H1 (cell line): Measurements from ENCODE around the gene LAMA3. TPM values are rescaled to one million over a fixed set of nuclear protein-coding genes. Genes with fewer than 3 reads are reported as not detected.

ENCODE experiments used
- CTCF ChIA-PET: fragments of 300-600 bp; sonication (Branson Sonifier 250); formaldehyde crosslinking; loops from one replicate; lab custom pipeline; 2021; ENCODE audit not compliant: partially characterized antibody; lab: Charles Lee
- POLR2A ChIA-PET: fragments of 300-600 bp; sonication (Branson Sonifier 250); formaldehyde crosslinking; loops from one replicate; lab custom pipeline; 2021; ENCODE audit warnings: inconsistent platforms; ENCODE audit not compliant: partially characterized antibody; lab: Charles Lee
- DNase-seq, 2 experiments: peaks; one replicate each; pipeline versions ENCODE4 v3.0.0 to v3.0.0-alpha.2; 2010 to 2022; ENCODE audit warnings: low spot score in 2 of 2, low read depth in 1 of 2, mixed read lengths in 1 of 2
- FAIRE-seq: peaks from 2 replicates; lab custom pipeline; 2011; peaks lifted over from hg19 to GRCh38; lab: Jason Lieb, UNC
- H2AFZ ChIP-seq: 2 replicates; pipeline ENCODE4 v1.8.1; 2012; ENCODE audit warnings: low read length, inconsistent platforms
- H2AK5ac ChIP-seq: 2 replicates; pipeline ENCODE4 v1.6.1; 2013; ENCODE audit warnings: low read depth, low read length
- H2BK120ac ChIP-seq: replicated peaks from 2 replicates; pipeline ENCODE3; 2013; ENCODE audit warnings: low read depth, low read length, inconsistent platforms
- H2BK12ac ChIP-seq: 2 replicates; pipeline ENCODE4 v1.6.1; 2013; ENCODE audit warnings: low read depth, low read length
- H2BK15ac ChIP-seq: 2 replicates; pipeline ENCODE4 v1.6.1; 2013; ENCODE audit warnings: low read length
- H2BK20ac ChIP-seq: 2 replicates; pipeline ENCODE4 v1.6.1; 2013; ENCODE audit warnings: low read length
- H2BK5ac ChIP-seq: 2 replicates; pipeline ENCODE4 v1.6.1; 2013; ENCODE audit warnings: low read depth, low read length
- H3K14ac ChIP-seq: 2 replicates; pipeline ENCODE4 v1.6.1; 2013; ENCODE audit warnings: inconsistent platforms; ENCODE audit not compliant: insufficient read length
- H3K18ac ChIP-seq: 2 replicates; pipeline ENCODE4 v1.6.1; 2013; ENCODE audit warnings: low read length; ENCODE audit errors: extremely low read depth
- H3K23ac ChIP-seq: 2 replicates; pipeline ENCODE4 v1.6.1; 2013; ENCODE audit warnings: inconsistent platforms; ENCODE audit not compliant: insufficient read length
- H3K23me2 ChIP-seq: 2 replicates; pipeline ENCODE4 v1.6.1; 2013; ENCODE audit warnings: low read depth, low read length
- H3K27ac ChIP-seq: 2 replicates; pipeline ENCODE4 v1.6.1; 2011; ENCODE audit warnings: low read depth, low read length, inconsistent platforms
- H3K27me3 ChIP-seq, 4 experiments: replicated peaks in 1 of 4; 1 replicate in 1 of 4; 2 replicates in 3 of 4; pipeline versions ENCODE4 v1.6.1 to v1.8.1; 2011 to 2013; ENCODE audit warnings: low read length in 3 of 4, mild to moderate bottlenecking in 3 of 4, inconsistent platforms in 2 of 4, mixed read lengths in 2 of 4, moderate library complexity in 1 of 4; ENCODE audit not compliant: control insufficient read depth in 3 of 4, insufficient read depth in 3 of 4; ENCODE audit errors: extremely low read depth in 1 of 4
- H3K36me3 ChIP-seq, 4 experiments: 2 replicates each; pipeline versions ENCODE4 v1.6.1 to v1.8.1; 2011 to 2013; ENCODE audit warnings: mild to moderate bottlenecking in 4 of 4, low read length in 3 of 4, moderate library complexity in 2 of 4, control low read depth in 1 of 4, inconsistent platforms in 1 of 4; ENCODE audit not compliant: insufficient read depth in 4 of 4, control insufficient read depth in 2 of 4
- H3K4ac ChIP-seq: replicated peaks from 2 replicates; pipeline ENCODE3; 2013; ENCODE audit warnings: low read length, low read depth, mixed read lengths, inconsistent platforms; ENCODE audit not compliant: insufficient read length
- H3K4me1 ChIP-seq, 4 experiments: replicated peaks in 1 of 4; 1 replicate in 1 of 4; 2 replicates in 3 of 4; pipeline versions ENCODE4 v1.6.1 to v1.8.1; 2011 to 2013; ENCODE audit warnings: low read length in 3 of 4, inconsistent platforms in 2 of 4, mixed read lengths in 1 of 4; ENCODE audit not compliant: insufficient read depth in 4 of 4, control insufficient read depth in 3 of 4
- H3K4me2 ChIP-seq, 2 experiments: 2 replicates each; pipeline versions ENCODE4 v1.6.1 to v1.8.1; 2011 to 2013; ENCODE audit warnings: low read depth in 2 of 2, low read length in 2 of 2, control low read depth in 1 of 2, inconsistent platforms in 1 of 2, mild to moderate bottlenecking in 1 of 2; ENCODE audit not compliant: insufficient read depth in 1 of 2
- H3K4me3 ChIP-seq, 4 experiments: fragments of 200-600, 300-600 bp in 1 of 4; sonication (generic), shearing (Covaris generic), sonication (Bioruptor Twin) in 1 of 4; 2 replicates each; pipeline versions ENCODE4 v1.5.1 to v1.8.1; 2011 to 2016; ENCODE audit warnings: low read length in 4 of 4, low read depth in 3 of 4, control low read depth in 2 of 4, inconsistent platforms in 2 of 4, mild to moderate bottlenecking in 2 of 4, mixed read lengths in 1 of 4, moderate library complexity in 1 of 4; ENCODE audit not compliant: insufficient read depth in 2 of 4; ENCODE audit errors: extremely low read depth in 1 of 4
- H3K56ac ChIP-seq: replicated peaks from 2 replicates; pipeline ENCODE3; 2013; ENCODE audit warnings: low read depth, mild to moderate bottlenecking, mixed read lengths, low read length, inconsistent platforms; ENCODE audit not compliant: insufficient read length
- H3K79me1 ChIP-seq: 2 replicates; pipeline ENCODE4 v1.6.1; 2013; ENCODE audit warnings: low read depth, low read length, control low read depth
- H3K79me2 ChIP-seq, 2 experiments: 2 replicates each; pipeline versions ENCODE4 v1.6.1 to v1.8.1; 2012 to 2013; ENCODE audit warnings: low read length in 2 of 2, mild to moderate bottlenecking in 2 of 2, inconsistent platforms in 1 of 2; ENCODE audit not compliant: insufficient read depth in 2 of 2, control insufficient read depth in 1 of 2
- H3K9ac ChIP-seq, 4 experiments: replicated peaks in 1 of 4; 1 replicate in 1 of 4; 2 replicates in 3 of 4; pipeline versions ENCODE4 v1.6.1 to v1.8.1; 2011 to 2013; ENCODE audit warnings: low read depth in 3 of 4, low read length in 3 of 4, control low read depth in 2 of 4, mild to moderate bottlenecking in 2 of 4, moderate library complexity in 2 of 4, inconsistent platforms in 1 of 4; ENCODE audit errors: extremely low read depth in 1 of 4
- H3K9me3 ChIP-seq, 2 experiments: 2 replicates each; pipeline versions ENCODE4 v1.6.1 to v1.8.1; 2012 to 2013; ENCODE audit warnings: mild to moderate bottlenecking in 2 of 2, moderate library complexity in 2 of 2, control low read depth in 1 of 2, inconsistent platforms in 1 of 2, low read depth in 1 of 2, low read length in 1 of 2, mixed read lengths in 1 of 2; ENCODE audit not compliant: insufficient read depth in 2 of 2
- H4K20me1 ChIP-seq, 2 experiments: replicated peaks in 1 of 2; 2 replicates each; pipeline versions ENCODE3 to v1.8.1; 2011 to 2013; ENCODE audit warnings: inconsistent platforms in 2 of 2, low read length in 2 of 2, mild to moderate bottlenecking in 1 of 2; ENCODE audit not compliant: insufficient read depth in 2 of 2, control insufficient read depth in 1 of 2
- H4K5ac ChIP-seq: 2 replicates; pipeline ENCODE4 v1.6.1; 2013; ENCODE audit warnings: low read length, low read depth, mixed read lengths, inconsistent platforms; ENCODE audit not compliant: insufficient read length
- H4K8ac ChIP-seq: 2 replicates; pipeline ENCODE4 v1.8.0; 2013; ENCODE audit warnings: mild to moderate bottlenecking, moderate library complexity, low read length, inconsistent platforms; ENCODE audit not compliant: insufficient read depth; ENCODE audit errors: extremely low read depth
- H4K91ac ChIP-seq: replicated peaks from 2 replicates; pipeline ENCODE3; 2013; ENCODE audit warnings: low read length, mixed read lengths, inconsistent platforms; ENCODE audit not compliant: insufficient read length
- ASH2L ChIP-seq: fragments of 200-600, 300-600 bp; sonication (generic); IDR thresholded peaks from one replicate; pipeline ENCODE4 v1.7.1; 2017; ENCODE audit warnings: low read length
- ATF3 ChIP-seq: IDR thresholded peaks from 2 replicates; pipeline ENCODE4 v1.6.1; 2011; ENCODE audit warnings: low read depth, mild to moderate bottlenecking, low read length; ENCODE audit not compliant: insufficient read depth
- BCL11A ChIP-seq, 2 experiments: IDR thresholded peaks; one replicate each; pipeline ENCODE4 v1.6.1; 2011; ENCODE audit warnings: low read depth in 2 of 2, low read length in 2 of 2, mild to moderate bottlenecking in 2 of 2
- CTCF ChIP-seq, 3 experiments: IDR thresholded peaks; 1 replicate in 2 of 3; 2 replicates in 1 of 3; pipeline versions ENCODE4 v1.5.1 to v1.6.1; 2011; ENCODE audit warnings: low read length in 3 of 3, mild to moderate bottlenecking in 3 of 3, inconsistent platforms in 2 of 3, low read depth in 1 of 3, moderate library complexity in 1 of 3; ENCODE audit not compliant: insufficient read depth in 1 of 3; ENCODE audit errors: control extremely low read depth in 1 of 3
- E2F6 ChIP-seq: IDR thresholded peaks from 2 replicates; pipeline ENCODE4 v1.6.1; 2012; ENCODE audit warnings: inconsistent platforms
- FOSL1 ChIP-seq: IDR thresholded peaks from 2 replicates; pipeline ENCODE4 v1.6.1; 2011; ENCODE audit warnings: mild to moderate bottlenecking, low read depth, low read length, moderate library complexity; ENCODE audit not compliant: insufficient read depth
- MAFK ChIP-seq: IDR thresholded peaks from 2 replicates; pipeline ENCODE4 v1.6.1; 2012; ENCODE audit warnings: low read depth, mild to moderate bottlenecking, improper control_type of control experiment, low read length
- TAF1 ChIP-seq: IDR thresholded peaks from 2 replicates; pipeline ENCODE4 v1.6.1; 2011; ENCODE audit warnings: mild to moderate bottlenecking, low read depth, low read length
- WGBS, 2 experiments: shearing (Covaris generic) in 1 of 2; methylation state at CpG; one replicate each; pipeline versions ENCODE4 v1.1.6 to v1.1.7; 2013 to 2015; ENCODE audit warnings: low lambda C conversion rate in 2 of 2, mixed read lengths in 2 of 2, inconsistent platforms in 1 of 2, low coverage in 1 of 2, missing lambda C conversion rate in 1 of 2; ENCODE audit not compliant: insufficient replicate concordance in 2 of 2, insufficient coverage in 1 of 2, insufficient read length in 1 of 2; ENCODE audit errors: extremely low coverage in 1 of 2, missing lambda C conversion rate in 1 of 2; 5-methylcytosine and 5-hydroxymethylcytosine counted together
- polyA plus RNA-seq, 7 experiments: library from polyadenylated mRNA; depleted of rRNA in 3 of 7; stranded (reverse) in 5 of 7; unstranded in 2 of 7; fragments of >200 nt in 5 of 7; fragments of 200-250 nt in 2 of 7; gene quantifications; 1 replicate in 5 of 7; 2 replicates in 1 of 7; 4 replicates in 1 of 7; pipeline versions ENCODE4 v1.2.1 to v1.2.3, GENCODE V29; 2011 to 2013; ENCODE audit warnings: missing spikeins in 2 of 7, mixed read lengths in 2 of 7
- total RNA-seq: library from RNA; stranded (reverse); fragmentation: NEBNext Ultra II Directional; extraction: Animal tissue kit (Norgen Biotek cat#: 25700); gene quantifications from 2 replicates; pipeline ENCODE4 v1.2.1, GENCODE V29; 2021

Gene LAMA3
- total and polyA plus RNA-seq, 2 of the 8 experiments (the other 6 are each of a cell fraction or from before 2014, with no cell fraction given) = 0.76 to 5.0 TPM

GRCh38 chr18:23721696-23722480 is 32.6 kb downstream of the LAMA3 start:
- H4K5ac ChIP-seq = no peak overlapping the region
- H2BK15ac ChIP-seq = no peak overlapping the region
- H3K27me3 ChIP-seq = no peaks in the 10 kb centered on the region
- no peaks in the 10 kb centered on the region for H3K23me2 ChIP-seq
- H3K79me2 ChIP-seq = no peaks in the 10 kb centered on the region
- H3K9me3 ChIP-seq = no peaks in the 10 kb centered on the region
- H2BK20ac ChIP-seq = no peak overlapping the region
- no peak overlapping the region for H2BK5ac ChIP-seq
- no peak overlapping the region for H4K91ac ChIP-seq
- no peak overlapping the region for H3K14ac ChIP-seq
- H3K4me3 ChIP-seq = no peak overlapping the region
- ChIA-PET CTCF (interaction anchor here (0.9 to 1.1 kb wide), 3 partner anchors 18 to 100 kb away, joined by 3 read pairs; no protein-coding TSS in a partner anchor), POLR2A (no interaction called here)
- DNase-seq = no peak
- H3K23ac ChIP-seq = no peak overlapping the region
- no peaks in the 10 kb centered on the region for H3K36me3 ChIP-seq
- H2BK120ac ChIP-seq = no peak overlapping the region
- no peak overlapping the region for H3K56ac ChIP-seq
- no peak overlapping the region for H2AFZ ChIP-seq
- no peak overlapping the region for H4K8ac ChIP-seq
- H3K9ac ChIP-seq = no peak overlapping the region
- H3K27ac ChIP-seq = no peak overlapping the region
- H3K18ac ChIP-seq = no peak overlapping the region
- no peak overlapping the region for H3K4ac ChIP-seq
- H3K79me1 ChIP-seq = no peaks in the 10 kb centered on the region
- H3K4me2 ChIP-seq = no peak overlapping the region
- H2AK5ac ChIP-seq = no peak overlapping the region
- H2BK12ac ChIP-seq = no peak overlapping the region
- H3K4me1 ChIP-seq = no peaks in the 10 kb centered on the region
- no peak for FAIRE-seq
- H4K20me1 ChIP-seq = no peaks in the 10 kb centered on the region
- 68% methylated on average over 4 of the region's 4 CpGs; no CpG with 5 or more reads in 1 of the 2 experiments for WGBS, 2 experiments
- TF ChIP-seq ASH2L (no peak), E2F6 (no peak), ATF3 (no peak), TAF1 (no peak), MAFK (no peak), BCL11A (IDR thresholded peaks at IDR 0.05; ENCODE audit: low read depth in 2 of 2, low read length in 2 of 2) (no peak), CTCF (IDR thresholded peaks at IDR 0.05; ENCODE audit: control extremely low read depth in 1 of 3, insufficient read depth in 1 of 3, low read depth in 1 of 3, low read length in 3 of 3) (no peak), FOSL1 (no peak)
